Left ventricle myocardium inferior (tissue), 1 donor: ENCODE measurements around the gene NFIC. TPM values are rescaled to one million over a fixed set of nuclear protein-coding genes. Genes with fewer than 3 reads are reported as not detected.
"Not testable (repeated sequence)": the region's sequence is repeated elsewhere in the genome, so short reads cannot be mapped to it uniquely, and the experiment has no call there.

Experiments
- DNase-seq: peaks from one replicate; pipeline ENCODE4 v3.0.0-alpha.2; 2020
- H3K27ac ChIP-seq: fragments of 200-600 bp; replicated peaks from 2 replicates; pipeline ENCODE4 v1.8.0; 2021
- H3K27me3 ChIP-seq: fragments of 200-600 bp; 2 replicates; pipeline ENCODE4 v1.8.0; 2021; ENCODE audit warnings: low read depth
- H3K36me3 ChIP-seq: fragments of 200-600 bp; 2 replicates; pipeline ENCODE4 v1.8.0; 2021
- H3K4me1 ChIP-seq: fragments of 200-600 bp; 2 replicates; pipeline ENCODE4 v1.8.0; 2021
- H3K4me3 ChIP-seq: fragments of 200-600 bp; 2 replicates; pipeline ENCODE4 v1.8.0; 2021; ENCODE audit warnings: mild to moderate bottlenecking, moderate library complexity
- H3K9me3 ChIP-seq: fragments of 200-600 bp; replicated peaks from 2 replicates; pipeline ENCODE4 v1.8.0; 2021
- CTCF ChIP-seq: fragments of 200-600 bp; IDR thresholded peaks from 2 replicates; pipeline ENCODE4 v1.8.0; 2021; ENCODE audit warnings: antibody characterized with exemption, mild to moderate bottlenecking, borderline replicate concordance
- intact Hi-C: fragments of 100-400 bp; cut with micrococcal nuclease; formaldehyde crosslinking; loops from one replicate; pipeline ENCODE4 v1.11.0; 2022
- total RNA-seq: library from RNA; stranded (reverse); fragmentation: NEBNext Ultra II Directional; extraction: Animal tissue kit (Norgen Biotek cat#: 25700); gene quantifications from one replicate; pipeline ENCODE4 v1.2.1, GENCODE V29; 2021
- donor health status: DM: no; HTN: yes; CAD: no; lungs with severe emphysema.

NFIC gene
- total RNA-seq, 1 donor from 2014 or later = 145 TPM

- Histone ChIP-seq H3K9me3 (no peaks in the 10 kb centered on the region), H3K4me1 (peaks cover 35% of the 10 kb centered on the region), H3K27me3 (no peaks in the 10 kb centered on the region), H3K4me3 (peak overlapping the region; percentile 38), H3K36me3 (no peaks in the 10 kb centered on the region), H3K27ac (peak overlapping the region; percentile 81)
- DNase-seq = peak; percentile 79
- intact Hi-C loops = no loop called here
- TF ChIP-seq CTCF = no peak
Observed at GRCh38 chr19:3346677-3347353, 19.6 kb upstream of the NFIC start.

GRCh38 chr19:3348042-3348441 lies 18.3 kb upstream of the NFIC start:
- no peaks in the 10 kb centered on the region for H3K36me3 ChIP-seq
- H3K4me3 ChIP-seq = no peak overlapping the region
- no peak for TF ChIP-seq CTCF
- intact Hi-C loops = no loop called here
- H3K27me3 ChIP-seq = no peaks in the 10 kb centered on the region
- peaks cover 32% of the 10 kb centered on the region for H3K4me1 ChIP-seq
- H3K27ac ChIP-seq = no peak overlapping the region
- DNase-seq = no peak
- no peaks in the 10 kb centered on the region for H3K9me3 ChIP-seq

GRCh38 chr19:3348469-3348868 lies 17.9 kb upstream of the NFIC start:
- H3K9me3 ChIP-seq, H3K4me3 ChIP-seq, H3K36me3 ChIP-seq, H3K27me3 ChIP-seq, H3K27ac ChIP-seq, intact Hi-C loops, DNase-seq: not testable (repeated sequence)
- peaks cover 28% of the 10 kb centered on the region for H3K4me1 ChIP-seq

- H3K27me3 ChIP-seq = no peaks in the 10 kb centered on the region
- no peak overlapping the region for H3K27ac ChIP-seq
- intact Hi-C loops = no loop called here
- H3K4me3 ChIP-seq = no peak overlapping the region
- no peak for TF ChIP-seq CTCF
- H3K9me3 ChIP-seq = peaks cover 8% of the 10 kb centered on the region
- H3K36me3 ChIP-seq = no peaks in the 10 kb centered on the region
- H3K4me1 ChIP-seq = peaks cover 22% of the 10 kb centered on the region
- DNase-seq = no peak
Observed at GRCh38 chr19:3350014-3350663, 16.2 kb upstream of the NFIC start.

GRCh38 chr19:3351702-3352447 lies 14.5 kb upstream of the NFIC start:
- Histone ChIP-seq H3K36me3 (no peaks in the 10 kb centered on the region), H3K4me3 (no peak overlapping the region), H3K27me3 (no peaks in the 10 kb centered on the region), H3K9me3 (peaks cover 8% of the 10 kb centered on the region), H3K27ac (no peak overlapping the region), H3K4me1 (peaks cover 10% of the 10 kb centered on the region)
- TF ChIP-seq CTCF = no peak
- no peak for DNase-seq
- intact Hi-C loops = no loop called here
